GM21367 (cell line): ENCODE measurements around the gene EFNA1.
"Not testable (repeated sequence)": the region's sequence is repeated elsewhere in the genome, so short reads cannot be mapped to it uniquely, and the experiment has no call there.

Source experiments
- ATAC-seq: cut with Tn5 transposase; IDR thresholded peaks from one replicate; pipeline ENCODE4 v1.9.1; 2021; ENCODE audit not compliant: unreplicated experiment

EFNA1 gene

DNA sequence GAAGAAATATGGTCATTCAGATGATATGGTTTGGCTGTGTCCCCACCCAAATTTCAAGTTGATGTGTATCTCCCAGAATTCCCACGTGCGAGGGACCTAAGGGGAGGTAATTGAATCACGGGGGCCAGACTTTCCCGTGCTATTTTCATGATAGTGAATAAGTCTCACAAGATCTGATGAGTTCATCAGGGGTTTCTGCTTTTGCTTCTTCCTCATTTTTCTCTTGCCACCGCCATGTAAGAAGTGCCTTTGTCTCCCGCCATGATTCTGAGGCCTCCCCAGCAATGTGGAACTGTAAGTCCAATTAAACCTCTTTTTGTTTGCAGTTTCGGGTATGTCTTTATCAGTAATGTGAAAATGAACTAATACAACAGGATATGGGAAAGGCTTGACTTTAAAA, 14.1 kb downstream of the EFNA1 start:
- no peak for ATAC-seq

DNA sequence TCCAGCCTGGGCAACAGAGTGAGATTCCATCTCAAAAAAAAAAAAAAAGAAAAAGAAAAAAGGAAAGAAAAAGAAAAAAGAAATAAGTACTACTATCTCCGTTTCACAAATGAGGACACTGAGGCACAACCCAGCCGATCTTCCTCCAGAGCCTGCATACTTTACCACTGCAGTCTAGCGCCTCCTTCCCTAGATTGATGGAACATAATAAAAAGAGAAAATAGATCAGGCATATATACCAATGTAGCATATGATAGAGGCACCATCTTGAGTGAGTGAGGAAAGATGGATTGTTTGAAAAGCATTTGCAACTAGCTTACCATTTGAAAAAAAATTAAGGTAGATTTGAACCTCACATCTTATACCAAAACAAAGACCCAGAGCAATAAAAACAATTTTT, 17.8 kb downstream of the EFNA1 start:
- ATAC-seq = no peak

DNA sequence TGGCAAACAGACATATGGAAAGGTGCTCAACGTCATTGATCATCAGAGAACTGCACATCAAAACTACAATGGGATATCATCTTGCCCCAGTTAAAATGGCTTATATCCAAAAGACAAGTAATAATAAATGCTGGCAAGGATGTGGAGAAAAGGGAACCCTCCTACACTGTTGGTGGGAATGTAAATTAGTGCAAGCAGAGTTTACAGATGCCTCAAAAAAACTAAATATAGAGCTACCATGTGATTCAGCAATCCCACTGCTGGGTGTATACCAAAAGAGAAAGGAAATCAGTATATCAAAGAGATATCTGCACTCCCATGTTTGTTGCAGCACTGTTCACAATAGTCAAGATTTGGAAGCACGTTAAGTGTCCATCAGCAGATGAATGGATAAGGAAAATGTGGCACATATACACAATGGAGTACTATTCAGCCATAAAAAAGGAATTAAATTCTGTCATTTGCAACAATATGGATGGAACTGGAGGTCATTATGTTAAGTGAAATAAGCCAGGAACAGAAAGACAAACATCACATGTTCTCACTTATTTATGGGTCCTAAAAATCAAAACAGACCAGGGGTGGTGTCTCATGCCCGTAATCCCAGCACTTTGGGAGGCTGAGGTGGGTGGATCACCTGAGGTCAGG, 28.4 kb downstream of the EFNA1 start:
- not testable (repeated sequence) for ATAC-seq

DNA sequence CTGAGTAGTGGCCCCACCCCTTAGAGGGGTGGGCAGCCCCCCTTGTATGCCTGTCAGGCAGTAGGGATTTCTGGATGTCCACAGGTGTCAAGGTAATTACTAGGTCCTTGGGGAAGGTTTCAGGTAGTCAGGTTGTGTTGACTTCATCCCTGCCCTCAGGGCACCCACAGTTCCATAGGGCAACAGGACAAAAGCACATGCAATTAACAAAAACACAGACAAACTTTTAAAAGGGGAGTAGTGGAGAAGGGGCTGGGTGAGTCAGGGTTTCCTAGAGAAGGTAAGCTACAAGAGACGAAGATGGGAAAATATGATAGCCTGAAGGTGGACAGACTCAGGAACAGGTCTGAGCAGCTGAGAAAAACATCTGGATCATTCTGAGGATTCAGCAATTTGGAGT, 31.3 kb downstream of the EFNA1 start:
- no peak for ATAC-seq

DNA sequence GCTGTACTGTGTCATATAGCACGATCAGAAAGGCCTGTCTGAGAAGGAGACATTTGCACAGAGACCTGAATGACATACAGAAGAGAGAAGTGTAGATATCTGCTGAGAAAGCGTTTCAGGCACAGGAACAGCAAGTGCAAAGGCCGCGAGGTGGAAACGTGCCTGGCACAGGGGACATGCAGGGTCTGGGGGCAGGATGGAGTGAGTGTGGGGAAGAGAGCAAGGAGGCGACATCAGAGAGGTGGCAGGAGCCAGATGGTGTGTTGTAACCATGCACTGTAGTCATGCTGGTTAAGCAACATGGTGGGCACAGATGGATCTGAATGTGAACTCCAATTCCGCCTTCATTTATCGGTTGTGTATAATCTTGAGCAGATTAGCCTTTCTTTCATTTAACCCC, 32.5 kb downstream of the EFNA1 start:
- no peak for ATAC-seq

- not testable (repeated sequence) for ATAC-seq
Observed at GRCh38 chr1:155162631-155163030, 35.0 kb downstream of the EFNA1 start.

DNA sequence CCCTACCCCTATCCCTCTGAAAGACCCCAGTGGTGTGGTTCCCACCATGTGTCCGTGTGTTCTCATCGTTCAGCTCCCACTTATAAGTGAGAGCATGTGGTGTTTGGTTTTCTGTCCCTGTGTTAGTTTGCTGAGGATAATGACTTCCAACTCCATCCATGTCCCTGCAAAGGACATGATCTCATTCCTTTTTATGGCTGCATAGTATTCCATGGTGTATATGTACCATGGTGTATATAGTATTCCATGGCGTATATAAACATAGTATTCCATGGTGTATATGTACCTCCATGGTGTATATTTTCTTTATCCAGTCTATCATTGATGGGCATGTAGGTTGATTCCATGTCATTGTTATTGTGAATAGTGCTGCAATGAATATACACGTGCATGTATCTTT, 36.1 kb downstream of the EFNA1 start:
- ATAC-seq = not testable (repeated sequence)

DNA sequence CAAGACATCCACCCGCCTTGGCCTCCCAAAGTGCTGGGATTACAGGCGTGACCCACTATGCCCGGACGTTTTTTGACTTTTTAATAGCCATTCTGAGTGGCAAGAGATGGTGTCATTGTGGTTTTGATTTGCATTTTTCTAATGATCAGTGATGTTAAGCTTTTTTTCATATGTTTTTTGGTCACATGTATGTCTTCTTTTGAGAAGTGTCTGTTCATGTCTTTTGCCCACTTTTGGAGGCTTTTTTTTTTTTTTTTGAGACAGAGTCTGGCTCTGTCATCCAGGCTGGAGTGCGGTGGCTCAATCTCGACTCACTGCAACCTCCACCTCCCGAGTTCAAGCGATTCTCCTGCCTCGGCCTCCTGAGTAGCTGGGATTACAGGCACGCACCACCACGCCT, 36.9 kb downstream of the EFNA1 start:
- ATAC-seq = not testable (repeated sequence)

- no peak for ATAC-seq
Observed at GRCh38 chr1:155166051-155166470, 38.4 kb downstream of the EFNA1 start.

DNA sequence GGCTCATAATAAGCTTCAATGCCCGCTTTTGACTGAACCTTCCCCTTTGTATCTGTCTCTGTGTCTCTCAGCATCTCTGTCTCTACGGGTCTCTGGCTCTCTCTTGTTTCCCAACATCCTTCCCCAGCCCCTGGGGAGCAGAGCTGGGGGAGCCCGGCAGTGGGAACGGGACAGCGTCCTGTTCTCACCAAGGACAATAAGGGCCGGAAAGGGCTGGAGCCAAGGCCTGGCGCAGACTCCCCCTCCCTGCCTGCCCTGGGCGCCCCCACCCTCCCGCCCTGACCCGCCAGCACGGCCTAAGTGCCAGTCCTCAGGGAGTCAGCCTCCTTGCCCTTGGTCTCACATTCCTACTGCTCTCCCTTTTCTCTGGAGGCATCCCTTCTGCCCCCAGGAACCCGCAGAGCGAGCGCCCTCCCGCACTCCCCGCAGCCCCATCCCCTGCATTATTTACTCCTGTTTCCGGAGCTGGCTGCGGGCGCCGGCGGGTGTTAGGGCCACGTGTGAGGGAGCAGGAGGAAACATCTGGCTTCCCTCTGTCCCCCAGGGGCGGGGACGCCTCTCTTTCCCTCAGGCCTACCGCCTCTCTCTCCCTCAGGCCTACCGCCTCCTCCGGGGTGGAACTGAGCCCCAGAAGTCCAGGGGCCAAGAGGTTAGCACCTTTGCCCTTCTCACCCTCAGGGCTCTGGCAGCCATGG, 38.9 kb downstream of the EFNA1 start:
- no peak for ATAC-seq

DNA sequence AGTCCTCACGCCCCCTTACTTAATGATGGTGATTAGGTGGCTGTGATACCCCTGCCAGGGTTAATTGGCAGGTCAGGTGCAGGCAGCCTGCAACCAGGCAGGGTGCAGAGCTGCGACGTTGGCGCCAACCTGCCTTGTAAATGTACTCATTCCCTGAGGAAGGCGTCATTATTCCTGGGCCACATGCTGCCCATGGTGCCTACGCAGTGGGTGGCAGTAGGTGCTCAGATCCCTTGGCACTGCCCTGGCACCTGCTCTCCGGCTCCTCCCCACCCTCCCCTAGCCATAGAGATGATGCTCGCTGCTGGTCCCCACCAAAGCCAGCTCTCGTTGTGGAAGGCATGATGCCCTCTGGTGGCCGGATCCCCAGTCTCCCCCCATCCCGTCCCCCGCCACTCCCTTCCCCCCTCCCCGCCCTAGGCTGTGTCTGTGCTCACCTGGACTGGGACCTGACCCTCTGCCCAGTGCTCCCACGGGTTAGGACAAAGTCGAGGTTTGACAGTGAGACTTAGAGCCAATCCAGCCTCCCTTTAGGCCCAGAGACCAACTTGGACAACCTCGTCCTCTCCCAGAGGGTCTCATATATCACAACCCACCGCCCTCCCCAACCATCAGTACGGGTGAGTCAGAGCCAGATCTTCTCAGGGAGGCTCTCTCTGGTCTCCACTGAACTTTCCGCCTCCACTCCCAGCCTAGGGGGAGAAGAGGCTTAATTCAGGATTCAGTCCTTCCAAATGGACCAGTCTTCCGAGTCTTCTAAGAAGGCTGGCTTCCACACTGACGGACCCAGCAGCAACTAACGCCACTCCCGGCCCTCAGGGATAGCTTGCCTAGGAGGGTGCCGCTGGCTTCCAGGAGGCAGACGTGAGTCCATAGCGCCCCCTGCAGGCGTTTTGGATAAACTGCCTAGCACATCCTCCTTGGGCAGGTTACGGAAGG, 39.8 kb downstream of the EFNA1 start:
- no peak for ATAC-seq

GRCh38 chr1:155168105-155168445, 40.4 kb downstream of the EFNA1 start:
- not testable (repeated sequence) for ATAC-seq

DNA sequence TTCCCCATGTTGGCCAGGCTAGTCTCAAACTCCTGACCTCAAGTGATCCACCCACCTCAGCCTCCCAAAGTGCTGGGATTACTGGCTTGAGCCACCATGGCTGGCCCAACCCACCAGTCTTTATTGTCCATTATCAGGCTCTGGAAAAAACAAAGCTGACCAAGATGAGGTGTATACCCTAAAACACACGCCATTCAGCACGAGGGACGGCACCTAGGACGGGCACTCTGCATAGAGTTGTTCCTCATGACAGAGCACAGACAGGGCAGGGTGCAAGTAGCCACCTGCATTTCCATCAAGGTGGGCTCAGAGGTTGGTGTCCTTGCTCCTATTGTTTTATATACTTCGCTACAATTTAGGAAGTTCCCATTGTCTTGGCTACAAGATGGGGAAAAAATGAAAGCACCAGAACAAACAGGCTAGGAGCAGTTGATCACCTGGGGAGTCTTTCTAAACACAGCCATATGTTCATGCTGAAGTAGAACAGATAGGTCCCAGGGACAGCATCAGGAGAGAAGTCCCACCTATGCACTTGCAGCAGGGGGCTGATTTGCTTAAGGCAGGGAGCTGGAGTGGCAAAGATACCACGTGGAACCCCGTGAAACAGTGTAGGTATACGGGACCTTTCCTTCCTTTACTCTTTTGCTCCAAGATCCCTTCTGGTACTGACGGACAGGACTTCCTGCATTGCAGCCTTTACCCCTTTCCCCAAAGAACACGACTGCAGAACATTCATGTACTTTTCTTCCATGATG, 41.0 kb downstream of the EFNA1 start:
- no peak for ATAC-seq

DNA sequence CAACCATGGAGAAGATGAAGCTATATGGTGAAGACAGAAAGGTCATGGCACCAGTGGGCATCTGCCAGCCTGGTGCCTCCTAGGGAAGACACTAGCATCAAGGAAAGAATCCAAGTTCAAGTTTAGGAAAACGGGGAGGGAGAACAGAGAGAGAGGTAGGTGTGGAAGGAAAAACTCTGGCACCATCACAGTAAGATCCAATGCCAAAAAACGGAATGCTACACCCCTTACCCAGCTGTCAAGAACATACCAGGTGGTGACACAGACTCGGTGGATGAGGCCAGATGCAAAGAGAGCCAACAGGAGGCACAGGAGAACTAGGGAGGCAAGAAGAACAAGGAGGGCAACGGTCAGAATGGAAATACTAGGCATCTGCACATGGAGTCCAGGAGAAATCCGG, 41.9 kb downstream of the EFNA1 start:
- no peak for ATAC-seq

DNA sequence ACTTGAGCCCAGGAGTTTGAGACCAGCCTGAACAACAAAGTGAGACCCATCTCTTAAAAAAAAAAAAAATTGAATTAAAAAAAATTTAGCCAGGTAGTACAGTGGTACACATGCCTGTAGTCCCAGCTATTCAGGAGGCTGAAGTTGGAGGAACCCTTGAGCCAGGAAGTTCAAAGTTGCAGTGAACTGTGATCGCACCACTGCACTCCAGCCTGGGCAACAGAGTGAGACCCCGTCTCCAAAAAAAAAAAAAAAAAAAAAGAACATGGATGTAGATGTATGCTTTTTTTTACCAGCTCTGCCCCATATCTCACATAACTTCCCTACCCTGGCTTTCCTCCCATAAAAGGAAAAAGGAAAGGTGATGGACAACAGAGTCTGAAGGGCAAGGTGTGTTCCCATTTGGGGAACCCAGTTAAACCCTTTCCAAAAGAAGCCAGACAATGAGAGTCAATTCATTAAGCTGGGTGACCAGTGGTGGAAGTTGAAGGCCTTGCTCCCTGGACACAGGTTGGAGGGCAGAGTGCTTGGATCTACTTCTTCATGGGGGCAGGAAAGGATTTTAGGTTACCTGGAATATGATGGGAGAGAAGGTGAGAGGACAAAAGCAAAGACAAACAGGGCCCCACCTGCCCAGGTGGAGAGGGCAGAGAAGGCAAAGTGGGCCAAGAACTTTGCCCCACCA, 42.6 kb downstream of the EFNA1 start:
- no peak for ATAC-seq

GRCh38 chr1:155170806-155171205, 43.1 kb downstream of the EFNA1 start:
- no peak for ATAC-seq

- no peak for ATAC-seq
Observed at GRCh38 chr1:155171836-155172731, 44.4 kb downstream of the EFNA1 start.

DNA sequence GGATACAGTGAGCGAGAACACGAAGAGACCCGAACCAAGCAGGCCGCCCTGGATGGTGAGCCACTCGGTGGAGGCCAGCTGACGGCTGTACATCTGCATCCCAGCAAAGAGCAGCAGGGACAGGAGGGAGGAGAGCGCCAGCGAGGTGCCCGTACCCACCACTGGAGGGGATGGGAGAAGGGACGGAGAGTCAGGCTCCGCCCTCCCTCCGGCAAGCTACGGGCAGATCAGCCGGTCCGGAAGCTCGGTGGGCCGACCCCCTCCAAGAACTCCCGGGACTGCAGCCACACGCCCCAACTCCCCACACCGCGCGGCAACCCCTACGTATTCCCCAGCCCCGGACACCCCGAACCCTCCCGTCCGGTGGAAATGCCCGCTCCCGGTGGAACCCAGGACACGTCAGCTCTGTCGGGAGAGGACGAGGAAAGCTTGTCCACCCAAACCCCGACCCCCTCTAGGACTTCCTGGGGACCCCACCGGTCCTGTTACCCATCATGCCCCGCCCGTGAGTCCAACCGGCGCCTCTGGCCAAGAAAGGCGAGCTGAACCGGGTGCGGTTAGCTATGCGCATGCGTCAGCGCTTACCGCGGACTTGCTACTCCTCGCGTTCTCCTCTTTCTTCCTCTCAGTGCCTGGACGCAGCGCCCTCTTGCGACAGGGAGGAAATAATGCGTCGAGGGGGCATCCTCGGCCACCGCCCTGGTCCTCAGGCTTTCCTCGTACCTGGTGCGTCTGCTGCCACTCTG, 45.2 kb downstream of the EFNA1 start, which contains the start of gene KRTCAP2:
KRTCAP2 (minus strand) TSS at position 573 of the 746 bp plus-strand sequence; CDS start at position 493, 80 bp downstream.
- ATAC-seq = peak; percentile 64
